NT2/D1 (cell line): ENCODE data around the gene CDA.

Experiments used
- DNase-seq: peaks from one replicate; pipeline ENCODE4 v3.0.0-alpha.2; 2011; ENCODE audit warnings: low read depth, low spot score
- H3K27me3 ChIP-seq: 2 replicates; pipeline ENCODE4 v1.6.0; 2011; ENCODE audit warnings: mild to moderate bottlenecking; ENCODE audit not compliant: insufficient read length, insufficient read depth
- H3K36me3 ChIP-seq: 2 replicates; pipeline ENCODE4 v1.6.1; 2011; ENCODE audit warnings: mild to moderate bottlenecking, low read length, mixed read lengths; ENCODE audit not compliant: insufficient read depth, insufficient read length
- H3K4me1 ChIP-seq: 2 replicates; pipeline ENCODE4 v1.5.1; 2011; ENCODE audit not compliant: insufficient read depth, insufficient read length
- H3K4me3 ChIP-seq: 2 replicates; pipeline ENCODE4 v1.5.1; 2011; ENCODE audit warnings: low read depth; ENCODE audit not compliant: insufficient read length
- H3K9ac ChIP-seq: 2 replicates; pipeline ENCODE4 v1.6.0; 2011; ENCODE audit warnings: low read depth; ENCODE audit not compliant: insufficient read length
- H3K9me3 ChIP-seq: 2 replicates; pipeline ENCODE4 v1.5.1; 2011; ENCODE audit warnings: mild to moderate bottlenecking, low read length; ENCODE audit not compliant: insufficient read depth
- SUZ12 ChIP-seq: IDR thresholded peaks from 2 replicates; pipeline ENCODE4 v1.6.1; 2011; ENCODE audit not compliant: insufficient read length, insufficient read depth; ENCODE audit errors: extremely low read depth
- YY1 ChIP-seq: IDR thresholded peaks from 2 replicates; pipeline ENCODE4 v1.6.1; 2011; ENCODE audit not compliant: insufficient read length, insufficient read depth
- ZNF274 ChIP-seq: IDR thresholded peaks from 2 replicates; pipeline ENCODE4 v1.6.1; 2011; ENCODE audit warnings: mild to moderate bottlenecking, low read depth, low read length

CDA gene

GRCh38 chr1:20609541-20609940, 20.6 kb downstream of the CDA start:
- no peaks in the 10 kb centered on the region for H3K27me3 ChIP-seq
- TF ChIP-seq YY1 = no peak
- no peak for TF ChIP-seq ZNF274
- no peak for TF ChIP-seq SUZ12
- no peaks in the 10 kb centered on the region for H3K9me3 ChIP-seq
- no peak for DNase-seq
- no peak overlapping the region for H3K9ac ChIP-seq
- no peaks in the 10 kb centered on the region for H3K36me3 ChIP-seq
- peaks cover 8% of the 10 kb centered on the region for H3K4me1 ChIP-seq
- no peak overlapping the region for H3K4me3 ChIP-seq

GRCh38 chr1:20610970-20611369, 22.1 kb downstream of the CDA start:
- Histone ChIP-seq H3K9me3 (no peaks in the 10 kb centered on the region), H3K4me3 (no peak overlapping the region), H3K36me3 (no peaks in the 10 kb centered on the region), H3K9ac (no peak overlapping the region), H3K27me3 (no peaks in the 10 kb centered on the region), H3K4me1 (peaks cover 8% of the 10 kb centered on the region)
- TF ChIP-seq SUZ12 = no peak
- no peak for TF ChIP-seq YY1
- no peak for TF ChIP-seq ZNF274
- DNase-seq = no peak

GRCh38 chr1:20611652-20612051, 22.8 kb downstream of the CDA start:
- Histone ChIP-seq H3K9ac (no peak overlapping the region), H3K27me3 (no peaks in the 10 kb centered on the region), H3K9me3 (no peaks in the 10 kb centered on the region), H3K36me3 (no peaks in the 10 kb centered on the region), H3K4me1 (peaks cover 8% of the 10 kb centered on the region), H3K4me3 (no peak overlapping the region)
- DNase-seq = no peak
- TF ChIP-seq YY1 (no peak), ZNF274 (no peak), SUZ12 (no peak)

- H3K9ac ChIP-seq = no peak overlapping the region
- H3K4me3 ChIP-seq = no peak overlapping the region
- H3K4me1 ChIP-seq = peaks cover 8% of the 10 kb centered on the region
- no peak for TF ChIP-seq SUZ12
- TF ChIP-seq YY1 = no peak
- no peak for TF ChIP-seq ZNF274
- no peaks in the 10 kb centered on the region for H3K36me3 ChIP-seq
- DNase-seq = no peak
- no peaks in the 10 kb centered on the region for H3K9me3 ChIP-seq
- H3K27me3 ChIP-seq = no peaks in the 10 kb centered on the region
Observed at GRCh38 chr1:20612221-20612746, 23.4 kb downstream of the CDA start.

- no peak overlapping the region for H3K9ac ChIP-seq
Observed at GRCh38 chr1:20614131-20614579, 25.3 kb downstream of the CDA start.

GRCh38 chr1:20615946-20616846, 27.3 kb downstream of the CDA start:
- no peak overlapping the region for H3K4me3 ChIP-seq
- no peak for DNase-seq
- TF ChIP-seq SUZ12 (no peak), ZNF274 (no peak), YY1 (no peak)
- H3K27me3 ChIP-seq = no peaks in the 10 kb centered on the region
- peaks cover 7% of the 10 kb centered on the region for H3K4me1 ChIP-seq
- no peaks in the 10 kb centered on the region for H3K9me3 ChIP-seq
- H3K9ac ChIP-seq = no peak overlapping the region
- no peaks in the 10 kb centered on the region for H3K36me3 ChIP-seq

More at GRCh38 chr1:20614131-20614579, 25.3 kb downstream of the CDA start:
- H3K4me1 ChIP-seq = peaks cover 10% of the 10 kb centered on the region
- DNase-seq = no peak
- no peak for TF ChIP-seq YY1
- H3K36me3 ChIP-seq = no peaks in the 10 kb centered on the region
- H3K9me3 ChIP-seq = no peaks in the 10 kb centered on the region
- H3K4me3 ChIP-seq = no peak overlapping the region
- no peaks in the 10 kb centered on the region for H3K27me3 ChIP-seq

DNA sequence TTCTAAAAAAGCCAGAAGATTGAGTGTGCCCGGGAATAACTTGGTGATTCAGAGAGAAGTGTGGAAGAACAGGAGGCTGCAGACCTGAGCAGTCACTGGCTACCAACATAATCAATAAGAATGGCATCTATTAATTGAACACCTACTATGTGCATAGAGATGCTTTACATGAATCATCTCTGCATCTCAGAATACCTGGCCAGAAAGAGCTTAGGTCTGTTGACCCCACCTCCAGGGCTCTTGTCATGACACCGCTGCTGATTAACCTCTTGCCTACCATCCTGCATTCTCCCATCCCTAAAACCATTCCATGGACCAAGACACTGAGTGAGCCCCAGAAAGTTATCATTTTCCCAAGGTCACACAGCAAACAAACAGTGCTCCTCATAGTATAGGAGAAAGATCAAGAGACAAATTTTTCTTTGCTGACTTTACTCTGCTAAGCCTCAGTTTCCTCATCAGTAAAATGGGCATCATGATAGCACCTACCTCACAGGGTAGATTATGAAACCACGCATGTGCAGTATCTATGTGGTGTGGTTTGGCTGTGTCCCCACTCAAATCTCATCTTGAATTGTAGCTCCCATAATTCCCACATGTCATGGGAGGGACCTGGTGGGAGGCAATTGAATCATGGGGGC, 28.1 kb downstream of the CDA start:
- no peak overlapping the region for H3K4me3 ChIP-seq
- H3K36me3 ChIP-seq = no peaks in the 10 kb centered on the region
- H3K4me1 ChIP-seq = peaks cover 5% of the 10 kb centered on the region
- no peak for TF ChIP-seq SUZ12
- no peak for TF ChIP-seq YY1
- no peak for TF ChIP-seq ZNF274
- H3K9me3 ChIP-seq = no peaks in the 10 kb centered on the region
- DNase-seq = no peak
- H3K9ac ChIP-seq = no peak overlapping the region
- H3K27me3 ChIP-seq = no peaks in the 10 kb centered on the region
